IMR-90 (cell line): Measurements from ENCODE around the gene ZFR. TPM values are rescaled to one million over a fixed set of nuclear protein-coding genes. Genes with fewer than 3 reads are reported as not detected.

Experiments used
- ATAC-seq: fragments of 200-7000 bp; cut with Tn5 transposase; 2 replicates; pipeline ENCODE4 v1.9.1; 2020; ENCODE audit warnings: low read depth, mild to moderate bottlenecking, moderate library complexity
- BruUV-seq: library from RNA; stranded (reverse); fragments of 400-500 nt; replicated peaks from 2 replicates; lab custom pipeline; 2021; lab: Mats Ljungman, UMichigan
- CTCF ChIA-PET: fragments of 300-600 bp; formaldehyde crosslinking; extraction: SDS; loops from one replicate; lab custom pipeline; 2021; ENCODE audit warnings: antibody characterized with exemption; lab: Yijun Ruan, JAX
- POLR2A ChIA-PET: fragments of 300-600 bp; sonication (Branson Sonifier 250); formaldehyde crosslinking; loops from one replicate; lab custom pipeline; 2022; ENCODE audit warnings: antibody characterized with exemption; ENCODE audit not compliant: unreplicated experiment; lab: Charles Lee
- DNase-seq: peaks from one replicate; pipeline ENCODE4 v3.0.0; 2013
- H2AFZ ChIP-seq: replicated peaks from 2 replicates; pipeline ENCODE3; 2013; ENCODE audit warnings: low read length, mild to moderate bottlenecking; ENCODE audit not compliant: poor library complexity
- H2AK5ac ChIP-seq: 2 replicates; pipeline ENCODE4 v1.6.1; 2013; ENCODE audit warnings: low read depth, low read length, inconsistent platforms
- H2AK9ac ChIP-seq: replicated peaks from 2 replicates; pipeline ENCODE3; 2013; ENCODE audit warnings: mild to moderate bottlenecking, low read depth, low read length, moderate library complexity; ENCODE audit not compliant: poor library complexity
- H2BK120ac ChIP-seq: 2 replicates; pipeline ENCODE4 v1.6.1; 2013; ENCODE audit warnings: low read depth, low read length, inconsistent platforms
- H2BK15ac ChIP-seq: 3 replicates; pipeline ENCODE4 v1.6.1; 2013; ENCODE audit warnings: low read depth, low read length, inconsistent platforms
- H2BK20ac ChIP-seq: 2 replicates; pipeline ENCODE4 v1.6.1; 2013; ENCODE audit warnings: low read depth, mild to moderate bottlenecking, inconsistent platforms, low read length, moderate library complexity
- H2BK5ac ChIP-seq: 2 replicates; pipeline ENCODE4 v1.6.1; 2013; ENCODE audit warnings: mild to moderate bottlenecking, low read depth, low read length, inconsistent platforms; ENCODE audit not compliant: poor library complexity, severe bottlenecking
- H3K14ac ChIP-seq: replicated peaks from 2 replicates; pipeline ENCODE4 v1.6.1; 2013; ENCODE audit warnings: low read depth, low read length, inconsistent platforms
- H3K18ac ChIP-seq: 2 replicates; pipeline ENCODE4 v1.6.1; 2013; ENCODE audit warnings: low read depth, low read length, control low read depth
- H3K23ac ChIP-seq: 2 replicates; pipeline ENCODE4 v1.6.1; 2013; ENCODE audit warnings: low read depth, low read length, inconsistent platforms
- H3K27ac ChIP-seq: 2 replicates; pipeline ENCODE4 v1.5.1; 2013; ENCODE audit warnings: mild to moderate bottlenecking, control low read depth, low read length; ENCODE audit not compliant: insufficient read depth
- H3K27me3 ChIP-seq: 2 replicates; pipeline ENCODE4 v1.6.1; 2013; ENCODE audit warnings: low read length; ENCODE audit not compliant: control insufficient read depth, insufficient read depth
- H3K36me3 ChIP-seq: 2 replicates; pipeline ENCODE4 v1.6.1; 2013; ENCODE audit warnings: low read length, mixed read lengths; ENCODE audit not compliant: control insufficient read depth, insufficient read depth
- H3K4ac ChIP-seq: 2 replicates; pipeline ENCODE4 v1.6.1; 2013; ENCODE audit warnings: low read depth, low read length, inconsistent platforms
- H3K4me1 ChIP-seq: 2 replicates; pipeline ENCODE4 v1.6.1; 2013; ENCODE audit warnings: low read length, mixed read lengths; ENCODE audit not compliant: control insufficient read depth, insufficient read depth
- H3K4me2 ChIP-seq: 2 replicates; pipeline ENCODE4 v1.6.1; 2013; ENCODE audit warnings: low read depth, mild to moderate bottlenecking, control low read depth, low read length, moderate library complexity
- H3K4me3 ChIP-seq: 2 replicates; pipeline ENCODE4 v1.5.1; 2013; ENCODE audit warnings: low read depth, mild to moderate bottlenecking, control low read depth, low read length, moderate library complexity; ENCODE audit not compliant: insufficient read depth
- H3K56ac ChIP-seq: 2 replicates; pipeline ENCODE4 v1.6.1; 2013; ENCODE audit warnings: low read length, inconsistent platforms; ENCODE audit not compliant: insufficient read depth; ENCODE audit errors: extremely low read depth
- H3K79me1 ChIP-seq, 2 experiments: 2 replicates each; pipeline ENCODE4 v1.6.1; 2013; ENCODE audit warnings: low read length in 2 of 2, inconsistent platforms in 1 of 2, low read depth in 1 of 2
- H3K9ac ChIP-seq: 2 replicates; pipeline ENCODE4 v1.6.1; 2013; ENCODE audit warnings: low read depth, low read length, control low read depth
- H3K9me1 ChIP-seq: 2 replicates; pipeline ENCODE4 v1.6.1; 2013; ENCODE audit warnings: low read length, inconsistent platforms; ENCODE audit not compliant: insufficient read depth
- H3K9me3 ChIP-seq: 2 replicates; pipeline ENCODE4 v1.6.1; 2013; ENCODE audit warnings: low read length; ENCODE audit not compliant: control insufficient read depth, insufficient read depth
- H4K20me1 ChIP-seq: 2 replicates; pipeline ENCODE4 v1.6.1; 2013; ENCODE audit warnings: low read length, inconsistent platforms; ENCODE audit not compliant: insufficient read depth
- H4K5ac ChIP-seq: 2 replicates; pipeline ENCODE4 v1.6.1; 2013; ENCODE audit warnings: mild to moderate bottlenecking, low read depth, low read length, control low read depth
- H4K8ac ChIP-seq, 2 experiments: 2 replicates each; pipeline ENCODE4 v1.6.1; 2013; ENCODE audit warnings: low read depth in 2 of 2, low read length in 2 of 2, control low read depth in 1 of 2, inconsistent platforms in 1 of 2
- H4K91ac ChIP-seq: 2 replicates; pipeline ENCODE4 v1.6.1; 2013; ENCODE audit warnings: low read depth, low read length, inconsistent platforms; ENCODE audit not compliant: insufficient read depth
- CEBPB ChIP-seq: IDR thresholded peaks from 2 replicates; pipeline ENCODE4 v1.6.1; 2012; ENCODE audit warnings: low read depth, low read length, improper control_type of control experiment
- CHD1 ChIP-seq: IDR thresholded peaks from 2 replicates; pipeline ENCODE4 v1.6.1; 2012; ENCODE audit warnings: low read depth, low read length, improper control_type of control experiment
- FOS ChIP-seq: fragments of 150-350 bp; IDR thresholded peaks from 2 replicates; pipeline ENCODE4 v1.6.1; 2016; ENCODE audit warnings: low read depth, low read length
- MAFK ChIP-seq: IDR thresholded peaks from 2 replicates; pipeline ENCODE4 v1.6.1; 2012; ENCODE audit warnings: low read depth, low read length, improper control_type of control experiment
- MXI1 ChIP-seq: IDR thresholded peaks from 2 replicates; pipeline ENCODE4 v1.6.1; 2012; ENCODE audit warnings: low read depth, mild to moderate bottlenecking, low read length, moderate library complexity, borderline replicate concordance
- NFE2L2 ChIP-seq: fragments of 150-350 bp; IDR thresholded peaks from 2 replicates; pipeline ENCODE4 v1.6.1; 2016; ENCODE audit warnings: low read depth, mild to moderate bottlenecking, low read length
- RAD21 ChIP-seq: IDR thresholded peaks from 2 replicates; pipeline ENCODE4 v1.6.1; 2012; ENCODE audit warnings: low read length, improper control_type of control experiment
- SMC3 ChIP-seq: fragments of 150-350 bp; IDR thresholded peaks from 2 replicates; pipeline ENCODE4 v1.6.1; 2016; ENCODE audit warnings: low read depth, mild to moderate bottlenecking, antibody characterized with exemption, low read length, moderate library complexity
- WGBS, 2 experiments: methylation state at CpG; one replicate each; pipeline versions ENCODE4 v1.1.5 to v1.1.7; 2013; ENCODE audit warnings: missing lambda C conversion rate in 2 of 2; ENCODE audit not compliant: insufficient read length in 1 of 2; ENCODE audit errors: extremely low coverage in 2 of 2; 5-methylcytosine and 5-hydroxymethylcytosine counted together
- dilution Hi-C: fragments of 300-500 bp; cut with HindIII; formaldehyde crosslinking; loops from one replicate; pipeline ENCODE4 v1.14.3; 2018; ENCODE audit warnings: low sequenced_read_pairs; ENCODE audit not compliant: unreplicated experiment
- in situ Hi-C: fragments of 300-500 bp; cut with MboI; formaldehyde crosslinking; loops from 3 replicates; pipeline ENCODE4 v1.14.3; 2019; ENCODE audit warnings: low sequenced_read_pairs, inconsistent platforms, mixed read lengths
- intact Hi-C: fragments of 100-400 bp; cut with micrococcal nuclease; formaldehyde crosslinking; loops from 2 replicates; pipeline ENCODE4 v1.10.0; 2022
- polyA plus RNA-seq, 3 experiments: library from polyadenylated mRNA; depleted of rRNA; stranded (reverse); fragments of >200 nt; gene quantifications; 2 replicates each; pipeline ENCODE4 v1.2.3, GENCODE V29; 2012; ENCODE audit warnings: low replicate concordance in 1 of 3
- total RNA-seq: library from RNA; depleted of rRNA; stranded (reverse); fragments of >200 nt; gene quantifications from 2 replicates; pipeline ENCODE4 v1.2.3, GENCODE V29; 2012
- TF ChIP-seq, protein P1 (sequence below): conservative IDR thresholded peaks from 2 replicates; pipeline ENCODE4 v1.5.1; 2012; ENCODE audit warnings: mild to moderate bottlenecking, low read depth, low read length, improper control_type of control experiment
- TF ChIP-seq, protein P2 (sequence below): fragments of 150-350 bp; IDR thresholded peaks from 2 replicates; pipeline ENCODE4 v1.6.1; 2017; ENCODE audit warnings: mild to moderate bottlenecking, antibody characterized with exemption, low read length, low read depth

ZFR gene
- total and polyA plus RNA-seq, 2 of the 4 experiments (the other 2 are of a cell fraction): 30.4 to 81.4 TPM

DNA sequence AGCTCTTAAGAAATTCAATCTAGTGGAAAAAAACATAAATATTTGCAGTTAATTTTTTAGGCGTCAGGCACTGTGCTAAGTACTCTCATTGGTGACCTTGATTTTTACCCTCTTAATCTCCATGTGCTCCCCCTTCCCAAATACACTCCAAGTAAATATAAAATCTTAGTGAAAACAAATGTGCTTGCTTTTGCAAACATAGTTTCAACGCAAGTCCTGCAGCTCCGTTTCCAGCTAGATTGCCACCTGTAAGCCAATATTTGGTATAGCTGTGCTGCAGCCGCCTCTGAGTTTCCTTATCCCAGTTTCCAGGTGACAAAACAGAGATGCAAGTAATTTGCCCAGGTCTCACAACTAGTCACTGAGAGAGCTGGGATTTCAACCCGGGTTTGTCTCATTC is 129.9 kb downstream of the ZFR start:
- Histone ChIP-seq H4K5ac (no peak overlapping the region), H3K56ac (no peak overlapping the region), H2BK15ac (no peak overlapping the region), H3K9me3 (no peaks in the 10 kb centered on the region), H4K8ac (no peak overlapping the region), H3K79me1 (peaks cover 13 to 25% of the 10 kb centered on the region in 2 experiments; a peak in 3 of 4 replicates), H3K4me2 (no peak overlapping the region), H3K9me1 (peaks cover 6% of the 10 kb centered on the region; the same call in 1 of the 2 replicates), H3K23ac (no peak overlapping the region), H3K18ac (no peak overlapping the region), H2BK20ac (no peak overlapping the region), H3K27ac (no peak overlapping the region), H3K4me1 (peaks cover 5% of the 10 kb centered on the region), H4K91ac (no peak overlapping the region), H4K20me1 (peaks cover 6% of the 10 kb centered on the region; the same call in 1 of the 2 replicates), H2AFZ (no peak overlapping the region), H2AK9ac (no peak overlapping the region), H3K4me3 (no peak overlapping the region), H2BK120ac (no peak overlapping the region), H3K36me3 (no peaks in the 10 kb centered on the region), H3K14ac (no peak overlapping the region), H2BK5ac (no peak overlapping the region), H2AK5ac (no peak overlapping the region), H3K9ac (no peak overlapping the region), H3K27me3 (no peaks in the 10 kb centered on the region), H3K4ac (no peak overlapping the region)
- DNase-seq: no peak
- POLR2A ChIA-PET: no interaction called here
- no TSS peak for BruUV-seq
- 70% methylated on average over 2 of the region's 5 CpGs; no CpG with 5 or more reads in 1 of the 2 experiments for WGBS, 2 experiments
- in situ Hi-C loops: no loop called here
- no peak for ATAC-seq
- TF ChIP-seq RAD21 (no peak), CEBPB (no peak), NFE2L2 (no peak), SMC3 (no peak), FOS (no peak), CHD1 (no peak), MAFK (no peak), MXI1 (no peak)
- TF ChIP-seq, protein P1, sequence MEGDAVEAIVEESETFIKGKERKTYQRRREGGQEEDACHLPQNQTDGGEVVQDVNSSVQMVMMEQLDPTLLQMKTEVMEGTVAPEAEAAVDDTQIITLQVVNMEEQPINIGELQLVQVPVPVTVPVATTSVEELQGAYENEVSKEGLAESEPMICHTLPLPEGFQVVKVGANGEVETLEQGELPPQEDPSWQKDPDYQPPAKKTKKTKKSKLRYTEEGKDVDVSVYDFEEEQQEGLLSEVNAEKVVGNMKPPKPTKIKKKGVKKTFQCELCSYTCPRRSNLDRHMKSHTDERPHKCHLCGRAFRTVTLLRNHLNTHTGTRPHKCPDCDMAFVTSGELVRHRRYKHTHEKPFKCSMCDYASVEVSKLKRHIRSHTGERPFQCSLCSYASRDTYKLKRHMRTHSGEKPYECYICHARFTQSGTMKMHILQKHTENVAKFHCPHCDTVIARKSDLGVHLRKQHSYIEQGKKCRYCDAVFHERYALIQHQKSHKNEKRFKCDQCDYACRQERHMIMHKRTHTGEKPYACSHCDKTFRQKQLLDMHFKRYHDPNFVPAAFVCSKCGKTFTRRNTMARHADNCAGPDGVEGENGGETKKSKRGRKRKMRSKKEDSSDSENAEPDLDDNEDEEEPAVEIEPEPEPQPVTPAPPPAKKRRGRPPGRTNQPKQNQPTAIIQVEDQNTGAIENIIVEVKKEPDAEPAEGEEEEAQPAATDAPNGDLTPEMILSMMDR: no peak
- TF ChIP-seq, protein P2, sequence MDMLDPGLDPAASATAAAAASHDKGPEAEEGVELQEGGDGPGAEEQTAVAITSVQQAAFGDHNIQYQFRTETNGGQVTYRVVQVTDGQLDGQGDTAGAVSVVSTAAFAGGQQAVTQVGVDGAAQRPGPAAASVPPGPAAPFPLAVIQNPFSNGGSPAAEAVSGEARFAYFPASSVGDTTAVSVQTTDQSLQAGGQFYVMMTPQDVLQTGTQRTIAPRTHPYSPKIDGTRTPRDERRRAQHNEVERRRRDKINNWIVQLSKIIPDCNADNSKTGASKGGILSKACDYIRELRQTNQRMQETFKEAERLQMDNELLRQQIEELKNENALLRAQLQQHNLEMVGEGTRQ: no peak
- intact Hi-C loops: loop anchor here (5.0 kb wide), 1 partner anchor 82 kb away; no protein-coding TSS in a partner anchor
- dilution Hi-C loops: no loop called here
- CTCF ChIA-PET: interaction anchor here (0.6 kb wide), 1 partner anchor 10 kb away, joined by 3 read pairs; no protein-coding TSS in a partner anchor
